NCI-H748 (cell line): ENCODE results near the gene BORCS6.

ENCODE experiments used
- DNase-seq: peaks from one replicate; lab custom pipeline; 2025; ENCODE audit not compliant: unreplicated experiment; lab: John Stamatoyannopoulos, UW

The BORCS6 gene

DNA sequence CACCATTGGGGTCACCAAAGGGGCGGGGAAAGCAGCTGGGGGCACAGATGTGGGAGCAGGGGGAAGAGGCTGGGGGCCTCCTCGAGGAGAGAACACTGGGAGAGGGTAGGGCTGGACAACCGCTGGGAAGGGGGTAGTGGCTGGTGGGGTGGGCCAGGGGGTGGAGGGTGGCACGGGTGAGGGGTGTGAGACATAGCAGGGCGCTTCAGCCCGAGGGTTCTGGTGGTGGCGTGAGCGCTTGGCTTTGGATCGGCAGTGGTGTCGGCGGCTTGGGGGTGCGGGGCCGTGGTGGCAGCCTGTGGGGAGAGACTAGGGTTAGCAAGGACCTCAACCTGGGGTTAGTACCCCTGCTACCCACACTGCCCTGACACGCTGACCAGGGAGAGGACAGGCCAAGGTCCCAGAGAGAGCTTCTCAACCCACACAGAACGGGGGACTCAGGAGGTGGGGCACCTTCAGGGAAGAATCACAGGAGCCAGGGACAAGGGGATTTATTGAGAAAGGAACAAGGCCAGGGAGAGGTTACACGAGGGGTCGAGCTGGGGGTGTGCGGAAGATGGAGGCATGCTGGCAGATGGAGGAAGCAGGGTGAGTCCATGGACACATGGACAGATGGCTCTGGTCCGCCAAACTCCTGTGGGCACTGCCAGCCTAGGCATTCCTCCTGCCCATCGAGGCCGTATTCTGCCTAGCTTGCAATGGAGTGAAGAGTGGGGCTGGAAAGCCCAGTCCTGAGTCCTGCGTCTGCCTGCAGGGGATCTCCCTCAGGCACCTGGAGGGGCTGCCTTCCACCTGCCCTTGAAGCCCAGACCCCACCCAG lies 46.2 kb downstream of the BORCS6 start:
- no peak for DNase-seq

DNA sequence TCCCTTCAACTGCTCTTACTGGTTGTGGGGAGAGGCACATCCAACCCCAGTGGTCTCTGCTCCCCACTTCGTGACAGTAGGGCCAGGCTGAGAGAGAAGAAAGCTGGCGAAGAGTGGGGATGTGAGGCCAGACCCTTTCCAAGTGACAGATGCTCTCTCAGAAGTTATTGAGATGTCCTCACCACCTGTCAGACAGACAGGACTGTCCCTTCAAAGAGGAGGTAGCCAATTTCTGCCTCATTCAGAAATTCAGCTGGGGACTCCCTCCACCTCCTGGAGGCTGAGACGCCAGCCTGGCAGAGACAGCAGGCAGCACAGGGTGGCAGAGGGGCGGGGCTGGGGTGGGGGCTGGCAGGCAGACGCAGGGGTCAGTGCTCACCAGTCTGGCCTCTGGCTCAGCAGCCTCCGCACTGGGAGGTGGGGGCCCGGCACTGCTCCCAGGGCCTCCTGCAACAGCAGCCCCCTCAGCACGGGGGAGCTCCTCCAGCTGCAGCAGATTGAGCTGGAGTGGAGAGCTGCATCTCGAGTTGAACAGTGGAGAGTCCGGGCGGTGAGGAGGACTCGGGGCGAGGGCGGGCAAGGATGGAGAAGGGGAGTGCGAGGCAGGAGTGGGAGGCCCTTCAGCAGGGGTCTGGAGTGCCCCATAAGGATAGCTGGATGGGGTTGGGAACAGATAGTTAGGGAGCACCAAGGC lies 46.9 kb downstream of the BORCS6 start:
- no peak for DNase-seq

DNA sequence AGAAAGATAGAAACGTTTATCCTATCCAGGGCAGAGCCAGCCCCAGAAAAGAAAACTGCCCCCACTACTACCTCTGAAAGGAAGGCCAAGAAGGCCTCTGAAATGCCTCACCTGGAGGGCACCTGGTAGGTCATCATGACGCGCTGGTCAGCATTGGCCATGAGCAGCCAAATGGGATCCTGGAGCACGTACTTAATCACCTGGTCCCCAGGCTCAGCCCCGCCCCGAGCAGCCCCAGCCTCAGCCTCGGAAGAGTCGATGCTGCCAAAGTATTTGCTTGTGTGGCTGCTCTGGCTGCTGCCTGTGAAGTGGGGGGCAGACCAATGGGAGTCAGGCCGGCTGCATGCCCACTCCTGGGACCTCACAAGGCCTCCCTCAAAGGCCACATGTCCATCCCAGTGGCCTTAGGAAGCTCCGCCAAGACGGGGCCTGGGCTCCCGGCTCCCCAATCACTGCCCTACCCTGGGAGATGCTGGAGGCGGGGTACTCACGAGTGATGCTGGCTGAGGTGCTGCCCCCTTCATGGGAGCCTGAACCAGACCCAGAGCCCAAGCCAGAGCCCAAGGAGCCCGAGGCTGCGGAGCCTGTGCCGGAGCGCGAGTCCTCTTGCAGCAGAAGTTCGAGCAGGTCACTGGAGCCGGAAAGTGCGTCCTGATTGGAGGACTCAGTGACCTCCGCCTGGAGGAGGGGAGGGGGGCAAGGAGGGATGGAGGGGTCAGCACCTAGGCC lies 47.7 kb downstream of the BORCS6 start:
- no peak for DNase-seq

DNA sequence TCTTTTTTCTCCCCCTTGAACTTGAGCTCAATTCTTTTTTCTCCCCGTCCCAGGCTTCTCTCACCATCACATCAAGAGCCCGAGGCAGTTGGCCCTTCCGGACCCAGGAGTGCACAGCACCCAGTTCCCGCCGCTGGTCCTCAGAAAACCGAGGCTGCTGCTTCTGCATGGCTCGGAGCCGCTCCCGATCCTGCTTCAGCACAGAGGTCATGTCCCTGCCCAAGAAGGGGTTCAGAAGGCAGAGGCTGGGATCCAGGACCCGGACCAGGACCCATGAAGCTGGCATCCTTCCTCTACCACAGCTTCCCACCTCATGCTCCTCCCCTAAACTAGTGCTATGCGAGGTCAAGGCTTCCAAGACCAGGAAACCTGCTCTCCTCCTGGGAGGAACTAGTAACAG lies 48.2 kb downstream of the BORCS6 start:
- no peak for DNase-seq

DNA sequence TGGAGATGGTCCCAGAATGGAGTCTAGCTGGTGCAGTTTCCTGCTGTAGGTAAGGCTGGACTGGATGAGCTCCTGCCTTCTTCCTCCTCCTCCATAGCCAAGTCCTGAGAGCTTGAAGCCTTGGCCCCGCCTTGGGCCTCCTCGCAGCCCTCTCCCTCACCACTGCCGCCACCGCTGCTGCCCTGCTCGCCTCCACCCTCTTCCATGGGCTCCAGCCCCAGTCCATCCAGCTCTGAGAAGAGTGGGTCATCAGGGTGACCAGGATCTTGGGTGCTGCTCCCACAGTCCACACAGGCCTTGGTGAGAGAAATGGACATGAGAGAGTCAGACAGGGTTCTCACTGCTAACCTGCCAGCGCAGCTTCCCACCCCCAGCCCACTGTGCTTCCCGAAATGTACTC lies 48.9 kb downstream of the BORCS6 start:
- DNase-seq = no peak

DNA sequence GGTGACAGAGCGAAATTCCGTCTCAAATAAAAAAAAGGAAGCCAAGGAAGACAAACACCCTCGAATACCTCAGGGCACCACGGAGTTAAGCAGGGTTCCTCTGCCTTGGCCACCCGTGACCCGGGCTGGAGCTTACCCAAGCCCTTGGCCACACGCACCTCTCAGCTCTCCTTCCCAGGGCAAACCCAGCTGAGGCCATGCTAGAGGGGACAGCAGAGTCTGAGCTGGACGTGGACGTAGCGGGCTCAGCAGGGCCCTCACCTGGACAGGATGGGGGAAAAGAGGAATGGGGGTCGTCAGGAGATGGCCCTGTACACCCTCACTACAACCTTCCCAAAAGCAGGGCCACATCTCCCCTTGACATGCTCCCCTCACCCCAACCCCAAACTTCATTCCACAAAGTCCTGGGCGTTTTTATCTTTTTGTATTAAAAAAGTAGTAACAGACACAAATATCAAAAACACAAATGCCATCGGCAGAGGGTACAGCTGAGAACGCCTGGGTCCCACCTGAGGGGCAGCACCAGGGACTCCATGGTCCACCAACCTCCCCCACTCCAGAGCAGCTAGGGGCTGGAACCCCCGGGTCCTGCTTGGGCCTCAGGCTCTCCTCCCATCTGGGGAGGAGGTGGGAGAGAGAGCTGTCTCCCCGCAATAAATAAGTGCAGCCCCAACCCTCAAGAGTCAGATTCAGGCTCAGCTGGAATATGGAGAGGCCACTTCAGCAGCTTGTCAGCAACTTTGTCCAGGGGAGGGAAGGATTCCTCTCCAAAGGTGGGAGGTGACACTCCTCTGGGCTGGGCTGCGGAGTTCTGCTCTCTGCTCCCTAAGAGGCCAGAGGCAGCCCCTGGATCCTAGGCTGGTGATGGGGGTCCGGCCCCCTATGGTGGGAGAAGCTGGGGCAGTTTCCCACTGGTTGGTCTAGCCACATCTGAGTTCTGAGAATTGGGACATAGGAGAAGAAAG lies 49.6 kb downstream of the BORCS6 start:
- no peak for DNase-seq

DNA sequence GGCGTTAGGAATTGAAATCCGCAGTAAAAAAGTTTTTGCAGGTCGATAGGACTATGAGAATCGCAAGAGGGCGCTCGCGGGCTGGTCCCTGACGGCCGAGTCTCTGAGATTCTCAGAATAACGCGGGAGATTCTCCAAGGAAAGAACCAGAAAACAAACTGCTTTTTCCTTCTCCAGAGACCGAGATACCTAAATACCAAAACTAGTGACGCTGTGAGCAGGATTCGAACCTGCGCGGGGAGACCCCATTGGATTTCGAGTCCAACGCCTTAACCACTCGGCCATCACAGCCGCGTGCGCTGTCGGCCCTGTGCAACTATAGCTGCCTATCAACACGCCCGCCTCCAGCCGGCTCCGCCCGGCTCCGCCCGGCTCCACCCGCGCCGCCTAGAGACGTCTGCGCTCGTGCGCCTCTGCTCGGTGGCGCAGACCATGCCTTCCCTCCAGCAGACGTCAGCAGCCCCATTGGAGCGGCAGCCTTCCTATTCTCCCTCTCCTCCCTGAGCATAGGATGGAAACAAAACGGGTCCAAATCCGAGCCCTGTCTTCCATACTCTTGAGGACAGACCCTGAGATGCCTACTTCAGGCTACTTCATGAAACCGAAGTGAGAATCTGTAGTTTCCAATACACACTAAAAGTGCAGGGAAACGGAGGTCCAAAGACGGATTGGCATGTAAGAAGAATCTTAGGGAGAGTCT lies 51.2 kb downstream of the BORCS6 start:
- peak; percentile 99 for DNase-seq

DNA sequence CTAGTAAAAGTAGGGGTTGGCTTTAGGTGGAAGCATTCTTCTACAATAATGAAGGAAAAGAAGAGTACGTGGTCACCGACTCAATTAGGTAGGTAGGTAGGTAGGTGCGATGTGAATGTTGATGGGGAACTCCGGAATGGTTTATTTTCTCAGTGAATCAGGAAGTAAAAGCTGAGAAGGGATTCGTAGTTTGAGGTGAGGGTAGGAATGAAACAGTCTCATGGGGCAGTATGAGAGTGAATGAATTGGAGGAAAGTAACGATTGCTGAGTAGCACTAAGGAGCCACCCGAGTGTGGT lies 51.7 kb downstream of the BORCS6 start:
- no peak for DNase-seq
